GM12892 (cell line): Measurements from ENCODE around the gene SLC5A6.

Source experiments
- POLR2A ChIP-seq: IDR thresholded peaks from 2 replicates; pipeline ENCODE4 v1.6.1; 2011; ENCODE audit warnings: low read depth, low read length, control low read depth
- POLR2AphosphoS5 ChIP-seq: IDR thresholded peaks from 2 replicates; pipeline ENCODE4 v1.6.1; 2011; ENCODE audit warnings: low read depth, low read length, control low read depth

GRCh38 chr2:27205206-27205605 lies 6.9 kb downstream of the SLC5A6 start:
- TF ChIP-seq POLR2AphosphoS5 (no peak), POLR2A (no peak)
